NOMO-1 (cell line): ENCODE measurements around the gene INCENP.
"Not testable (repeated sequence)": the region's sequence is repeated elsewhere in the genome, so short reads cannot be mapped to it uniquely, and the experiment has no call there.

ENCODE experiments used
- DNase-seq, 2 experiments: peaks; one replicate each; lab custom pipeline; 2025; ENCODE audit not compliant: unreplicated experiment in 2 of 2; lab: John Stamatoyannopoulos, UW

The INCENP gene

GRCh38 chr11:62123669-62124185, at the start of gene INCENP:
Gene INCENP, plus strand, starts transcription at chr11:62124011. Its CDS starts 4,151 bp downstream, at chr11:62128162.
- DNase-seq, result peak; percentile 98 to 99

GRCh38 chr11:62075438-62075837, 48.4 kb upstream of the INCENP start:
- DNase-seq, result no peak

GRCh38 chr11:62077132-62077531, 46.7 kb upstream of the INCENP start:
- DNase-seq, result no peak

- DNase-seq, result peak; percentile 51 to 67
These were observed 42.2 kb upstream of the INCENP start for GRCh38 chr11:62081378-62082291.

- DNase-seq, result no peak
These were observed 41.5 kb upstream of the INCENP start for GRCh38 chr11:62082292-62082657.

GRCh38 chr11:62084801-62085200, 39.0 kb upstream of the INCENP start:
- not testable (repeated sequence) for DNase-seq

- DNase-seq, result no peak
These were observed 36.1 kb upstream of the INCENP start for GRCh38 chr11:62087694-62088093.

GRCh38 chr11:62088331-62088933, 35.4 kb upstream of the INCENP start:
- no peak for DNase-seq

GRCh38 chr11:62103141-62103540, 20.7 kb upstream of the INCENP start:
- no peak for DNase-seq

- no peak for DNase-seq
These were observed 19.8 kb upstream of the INCENP start for GRCh38 chr11:62103986-62104385.

GRCh38 chr11:62104816-62105653, 18.8 kb upstream of the INCENP start:
- DNase-seq, result no peak

- no peak for DNase-seq
These were observed 18.1 kb upstream of the INCENP start for GRCh38 chr11:62105667-62106191.

GRCh38 chr11:62108017-62108750, 15.6 kb upstream of the INCENP start:
- peak; percentile 8 to 72 for DNase-seq

GRCh38 chr11:62108971-62109404, 14.8 kb upstream of the INCENP start:
- peak; percentile 5 to 45 for DNase-seq

- no peak for DNase-seq
These were observed 8.6 kb upstream of the INCENP start for GRCh38 chr11:62115085-62115694.

- no peak for DNase-seq
These were observed 7.4 kb upstream of the INCENP start for GRCh38 chr11:62116451-62116850.

GRCh38 chr11:62119569-62119968, 4.2 kb upstream of the INCENP start:
- DNase-seq, result no peak

- no peak for DNase-seq
These were observed 3.8 kb upstream of the INCENP start for GRCh38 chr11:62120001-62120400.

- DNase-seq, result no peak
These were observed 3.4 kb upstream of the INCENP start for GRCh38 chr11:62120431-62120830.

GRCh38 chr11:62122076-62122475, 1.7 kb upstream of the INCENP start:
- DNase-seq, result no peak
